Astrocyte of the hippocampus (primary cell): ENCODE results near the gene PLIN4.

Source experiments
- DNase-seq: peaks from one replicate; pipeline ENCODE4 v3.0.0; 2011; ENCODE audit warnings: low read depth, low spot score

The PLIN4 gene

GRCh38 chr19:4492337-4493103, 25.8 kb downstream of the PLIN4 start:
- DNase-seq, result no peak

DNA sequence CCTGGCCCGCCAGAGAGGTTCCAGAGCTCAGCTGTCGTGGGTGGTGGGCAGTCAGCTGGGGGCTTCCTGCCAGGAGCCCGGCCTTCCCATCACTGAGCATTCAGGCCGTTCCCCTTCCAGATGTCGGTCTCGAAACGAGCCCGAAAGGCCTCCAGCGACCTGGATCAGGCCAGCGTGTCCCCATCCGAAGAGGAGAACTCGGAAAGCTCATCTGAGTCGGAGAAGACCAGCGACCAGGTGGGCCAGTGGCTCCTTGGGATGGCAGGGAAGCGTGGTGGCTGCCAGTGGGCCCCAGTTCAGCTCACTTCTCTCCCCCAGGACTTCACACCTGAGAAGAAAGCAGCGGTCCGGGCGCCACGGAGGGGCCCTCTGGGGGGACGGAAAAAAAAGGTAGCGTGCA, 26.8 kb downstream of the PLIN4 start:
- no peak for DNase-seq

DNA sequence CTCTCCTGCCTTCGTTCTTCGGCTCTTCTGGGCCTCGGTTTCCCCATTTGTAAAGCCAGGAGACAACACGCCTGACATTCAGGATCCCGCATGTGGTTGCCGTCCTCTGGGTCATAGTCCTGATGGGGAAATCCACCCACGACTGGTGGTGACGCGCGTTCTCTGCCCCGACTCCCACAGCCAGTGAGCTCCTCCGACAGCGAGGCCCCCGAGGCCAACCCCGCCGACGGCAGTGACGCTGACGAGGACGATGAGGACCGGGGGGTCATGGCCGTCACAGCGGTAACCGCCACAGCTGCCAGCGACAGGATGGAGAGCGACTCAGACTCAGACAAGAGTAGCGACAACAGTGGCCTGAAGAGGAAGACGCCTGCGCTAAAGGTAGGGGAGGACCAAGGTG, 29.8 kb downstream of the PLIN4 start:
- DNase-seq, result no peak

GRCh38 chr19:4487572-4487971, 30.7 kb downstream of the PLIN4 start:
- DNase-seq, result no peak

DNA sequence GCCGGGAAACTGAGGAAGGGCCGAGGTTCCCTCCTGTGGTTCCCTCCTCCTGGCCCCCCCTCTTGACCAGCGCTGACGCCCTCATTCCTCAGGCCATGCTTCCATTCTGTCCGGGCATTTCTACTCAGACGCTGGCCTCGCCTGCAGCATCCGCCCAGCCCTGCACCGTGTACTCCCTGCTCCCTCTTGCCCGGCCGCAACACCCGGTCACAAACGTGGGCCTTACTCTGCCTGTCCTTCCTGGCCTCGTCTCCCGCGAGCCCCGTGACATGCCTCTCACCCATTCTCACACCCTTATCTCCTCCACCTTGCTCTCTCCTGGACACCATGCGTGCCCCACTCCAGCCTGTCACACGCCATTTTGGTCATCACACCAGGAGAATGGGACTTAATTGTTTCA, 34.9 kb downstream of the PLIN4 start:
- DNase-seq, result no peak

GRCh38 chr19:4482721-4483364, 35.4 kb downstream of the PLIN4 start:
- no peak for DNase-seq

DNA sequence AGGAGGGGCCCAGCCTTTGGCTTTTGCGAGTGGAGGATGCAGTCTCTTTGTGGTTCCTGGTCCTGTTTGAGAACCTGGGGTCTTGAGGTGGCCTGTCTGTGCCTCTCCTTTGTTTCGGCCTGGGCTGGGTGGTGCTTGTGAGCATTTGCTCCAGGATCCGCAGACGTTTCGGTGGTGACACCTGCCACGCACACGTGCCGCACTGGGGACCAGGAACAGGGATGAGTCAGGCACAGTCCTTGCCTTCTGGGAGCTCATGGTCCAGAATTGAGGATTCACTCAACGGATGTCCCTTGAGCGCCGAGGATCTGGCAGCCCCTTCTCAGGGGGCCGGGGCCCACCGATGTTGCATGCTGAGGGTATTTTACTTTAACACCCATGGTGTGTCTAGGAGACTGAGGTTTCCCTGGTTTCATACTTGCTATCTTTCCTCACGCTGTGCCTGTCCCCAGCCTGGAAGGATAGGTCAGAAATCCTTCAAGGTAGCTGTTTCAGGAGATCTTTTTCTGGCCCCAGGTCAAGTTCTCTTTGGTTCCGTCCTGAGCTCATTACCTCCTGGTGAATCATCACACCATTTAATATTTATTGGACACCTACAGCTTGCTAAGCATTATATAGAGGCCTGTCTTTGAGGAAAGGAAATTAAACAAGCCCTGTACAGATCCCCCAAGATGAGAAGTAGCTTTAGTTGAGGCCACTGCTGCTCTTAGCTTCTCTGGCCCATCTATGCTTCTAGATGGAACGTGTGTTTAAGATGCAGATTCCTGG, 41.1 kb downstream of the PLIN4 start:
- no peak for DNase-seq

GRCh38 chr19:4474514-4475022, 43.7 kb downstream of the PLIN4 start:
- DNase-seq, result peak; percentile 89

DNA sequence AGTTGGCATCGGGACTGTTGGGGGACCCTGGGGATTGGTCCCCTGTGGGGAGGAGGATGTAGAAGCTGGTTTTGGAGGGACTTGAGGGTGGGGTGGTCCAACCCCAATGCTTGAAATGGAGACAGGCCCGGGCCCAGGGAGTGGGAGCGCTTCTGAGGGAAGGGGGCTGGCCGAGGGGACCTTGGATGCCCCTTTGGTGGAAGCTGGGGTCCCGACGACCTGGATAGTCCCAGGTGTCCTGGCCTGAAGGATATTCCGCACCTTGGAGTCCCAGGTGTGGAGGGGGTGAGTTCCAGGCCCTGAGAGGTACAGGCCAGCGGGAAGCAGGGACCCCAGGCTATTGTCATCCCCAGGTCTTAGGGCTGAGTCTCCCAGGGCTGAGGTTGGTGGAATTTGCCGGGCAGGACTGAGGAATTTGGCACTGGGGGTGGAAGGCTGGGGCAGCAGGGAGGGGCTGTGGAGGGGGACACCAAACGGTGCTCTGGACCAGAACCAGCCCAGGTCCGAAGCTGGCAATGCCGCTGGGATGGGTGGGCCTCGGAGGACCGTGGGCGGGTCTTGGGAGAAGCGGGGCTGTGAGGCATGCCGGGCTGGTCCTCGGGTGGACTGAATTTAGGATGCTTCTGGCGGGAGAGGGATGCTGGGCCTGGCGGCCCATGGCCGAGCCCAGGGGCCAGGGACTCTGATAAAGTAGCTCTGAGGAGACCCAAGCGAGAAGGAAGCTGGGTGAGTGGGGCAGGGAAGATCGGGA, 44.3 kb downstream of the PLIN4 start:
- DNase-seq, result peak; percentile 41

- no peak for DNase-seq
These were observed 45.1 kb downstream of the PLIN4 start for GRCh38 chr19:4473011-4473762.

- DNase-seq, result no peak
These were observed 45.9 kb downstream of the PLIN4 start, which contains the start of gene HDGFL2 for GRCh38 chr19:4472174-4472974. Gene HDGFL2 (plus strand): TSS chr19:4472297. CDS start chr19:4472351, 54 bp downstream.

- DNase-seq, result peak; percentile 100
These were observed 46.7 kb downstream of the PLIN4 start for GRCh38 chr19:4471403-4472173.

- no peak for DNase-seq
These were observed 50.5 kb downstream of the PLIN4 start for GRCh38 chr19:4467835-4468234.

DNA sequence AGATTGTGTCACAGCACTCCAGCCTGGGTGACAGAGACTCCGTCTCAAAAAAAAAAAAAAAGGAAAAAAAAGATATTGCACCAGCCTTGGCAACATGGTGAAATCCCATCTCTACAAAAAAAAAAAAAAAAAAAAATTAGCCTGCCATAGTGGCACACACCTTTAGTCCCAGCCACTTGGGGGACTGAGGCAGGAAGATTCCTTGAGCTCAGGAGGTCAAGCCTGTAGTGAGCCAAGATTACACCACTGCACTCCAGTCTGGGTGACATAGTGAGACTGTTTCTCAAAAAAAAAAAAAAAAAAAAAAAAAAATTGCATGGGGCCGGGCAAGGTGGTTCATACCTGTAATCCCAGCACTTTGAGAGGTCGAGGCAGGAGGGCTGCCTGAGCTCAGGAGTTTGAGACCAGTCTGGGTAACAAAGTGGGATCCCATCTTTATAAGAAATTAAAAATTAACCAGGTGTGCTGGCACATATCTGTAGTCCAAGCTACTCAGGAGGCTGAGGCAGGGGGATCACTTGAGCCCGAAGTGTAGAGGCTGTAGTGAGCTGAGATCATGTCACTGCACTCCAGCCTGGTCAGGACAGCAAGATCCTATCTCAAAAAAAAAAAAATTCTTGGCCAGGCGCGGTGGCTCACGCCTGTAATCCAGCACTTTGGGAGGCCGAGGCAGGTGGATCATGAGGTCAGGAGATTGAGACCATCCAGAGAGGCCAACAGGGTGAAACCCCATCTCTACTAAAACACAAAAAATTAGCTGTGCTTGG, 53.3 kb downstream of the PLIN4 start:
- no peak for DNase-seq

GRCh38 chr19:4457654-4458395, 60.5 kb downstream of the PLIN4 start, which contains the start of gene UBXN6:
Gene UBXN6 (minus strand): TSS chr19:4457794. CDS start chr19:4457697, 97 bp downstream.
- peak; percentile 98 for DNase-seq

GRCh38 chr19:4456843-4457653, 61.2 kb downstream of the PLIN4 start:
- peak; percentile 81 for DNase-seq

- DNase-seq, result peak; percentile 74
These were observed 61.8 kb downstream of the PLIN4 start for GRCh38 chr19:4456476-4456842.
